Cardiac fibroblast (primary cell): ENCODE results near the gene IPO9.

Experiments
- DNase-seq, 2 donors: peaks; one replicate each; pipeline versions ENCODE4 v3.0.0 to v3.0.0-alpha.2; 2010; ENCODE audit warnings: low read depth in 2 of 2
- H3K4me3 ChIP-seq, 2 donors: replicated peaks in 1 of 2; 1 replicate in 1 of 2; 2 replicates in 1 of 2; pipeline ENCODE4 v1.5.1; 2011; ENCODE audit warnings: low read depth in 2 of 2, low read length in 2 of 2, mild to moderate bottlenecking in 2 of 2, moderate library complexity in 1 of 2
- TF ChIP-seq, protein P1 (sequence below): IDR thresholded peaks from one replicate; pipeline ENCODE4 v1.5.1; 2011; ENCODE audit warnings: low read depth, mild to moderate bottlenecking, low read length, inconsistent platforms

Gene IPO9

GRCh38 chr1:201885531-201886075 is 56.6 kb downstream of the IPO9 start:
- DNase-seq = peak; percentile 49 to 53
- TF ChIP-seq, protein P1, sequence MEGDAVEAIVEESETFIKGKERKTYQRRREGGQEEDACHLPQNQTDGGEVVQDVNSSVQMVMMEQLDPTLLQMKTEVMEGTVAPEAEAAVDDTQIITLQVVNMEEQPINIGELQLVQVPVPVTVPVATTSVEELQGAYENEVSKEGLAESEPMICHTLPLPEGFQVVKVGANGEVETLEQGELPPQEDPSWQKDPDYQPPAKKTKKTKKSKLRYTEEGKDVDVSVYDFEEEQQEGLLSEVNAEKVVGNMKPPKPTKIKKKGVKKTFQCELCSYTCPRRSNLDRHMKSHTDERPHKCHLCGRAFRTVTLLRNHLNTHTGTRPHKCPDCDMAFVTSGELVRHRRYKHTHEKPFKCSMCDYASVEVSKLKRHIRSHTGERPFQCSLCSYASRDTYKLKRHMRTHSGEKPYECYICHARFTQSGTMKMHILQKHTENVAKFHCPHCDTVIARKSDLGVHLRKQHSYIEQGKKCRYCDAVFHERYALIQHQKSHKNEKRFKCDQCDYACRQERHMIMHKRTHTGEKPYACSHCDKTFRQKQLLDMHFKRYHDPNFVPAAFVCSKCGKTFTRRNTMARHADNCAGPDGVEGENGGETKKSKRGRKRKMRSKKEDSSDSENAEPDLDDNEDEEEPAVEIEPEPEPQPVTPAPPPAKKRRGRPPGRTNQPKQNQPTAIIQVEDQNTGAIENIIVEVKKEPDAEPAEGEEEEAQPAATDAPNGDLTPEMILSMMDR = no peak

DNA sequence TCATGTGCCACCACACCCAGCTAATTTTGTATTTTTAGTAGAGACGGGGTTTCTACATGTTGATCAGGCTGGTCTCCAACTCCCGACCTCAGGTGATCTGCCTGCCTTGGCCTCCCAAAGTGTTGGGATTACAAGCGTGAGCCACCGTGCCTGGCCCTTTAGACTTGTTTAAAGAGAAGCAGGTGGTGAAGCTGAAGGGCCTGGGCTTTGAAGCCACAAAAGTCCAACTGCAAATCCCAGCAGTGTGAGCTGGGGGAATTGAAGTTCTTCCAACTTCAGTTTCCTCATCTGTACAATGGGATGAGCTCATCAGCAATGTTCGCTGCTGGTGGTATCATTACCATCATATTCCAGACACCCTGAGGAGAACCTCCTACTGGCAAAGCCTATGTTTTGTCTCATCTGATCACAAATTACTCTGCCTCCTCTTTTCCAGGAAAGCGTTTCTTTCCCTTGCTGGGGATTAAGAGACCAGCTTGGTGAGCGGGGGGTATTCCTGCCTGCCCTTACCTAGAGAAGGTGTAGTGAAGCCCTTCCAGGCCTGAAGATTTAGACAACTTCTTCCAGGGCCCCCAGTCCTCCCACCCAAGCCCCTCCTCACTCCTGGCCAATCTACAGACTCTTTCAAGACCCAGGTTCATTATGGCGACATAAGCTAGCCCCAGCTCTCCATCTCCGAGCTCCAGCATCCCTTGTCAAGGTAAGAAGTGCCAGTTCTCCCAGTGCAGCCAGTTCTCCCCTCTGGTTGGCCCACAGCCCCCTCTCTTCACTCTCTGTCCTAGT is 57.3 kb downstream of the IPO9 start:
- TF ChIP-seq, protein P1 = no peak
- H3K4me3 ChIP-seq = no peak overlapping the region
- DNase-seq = peak in 1 of 2 donors; percentile 38

More at GRCh38 chr1:201885531-201886075, 56.6 kb downstream of the IPO9 start:
- H3K4me3 ChIP-seq = no peak overlapping the region

DNA sequence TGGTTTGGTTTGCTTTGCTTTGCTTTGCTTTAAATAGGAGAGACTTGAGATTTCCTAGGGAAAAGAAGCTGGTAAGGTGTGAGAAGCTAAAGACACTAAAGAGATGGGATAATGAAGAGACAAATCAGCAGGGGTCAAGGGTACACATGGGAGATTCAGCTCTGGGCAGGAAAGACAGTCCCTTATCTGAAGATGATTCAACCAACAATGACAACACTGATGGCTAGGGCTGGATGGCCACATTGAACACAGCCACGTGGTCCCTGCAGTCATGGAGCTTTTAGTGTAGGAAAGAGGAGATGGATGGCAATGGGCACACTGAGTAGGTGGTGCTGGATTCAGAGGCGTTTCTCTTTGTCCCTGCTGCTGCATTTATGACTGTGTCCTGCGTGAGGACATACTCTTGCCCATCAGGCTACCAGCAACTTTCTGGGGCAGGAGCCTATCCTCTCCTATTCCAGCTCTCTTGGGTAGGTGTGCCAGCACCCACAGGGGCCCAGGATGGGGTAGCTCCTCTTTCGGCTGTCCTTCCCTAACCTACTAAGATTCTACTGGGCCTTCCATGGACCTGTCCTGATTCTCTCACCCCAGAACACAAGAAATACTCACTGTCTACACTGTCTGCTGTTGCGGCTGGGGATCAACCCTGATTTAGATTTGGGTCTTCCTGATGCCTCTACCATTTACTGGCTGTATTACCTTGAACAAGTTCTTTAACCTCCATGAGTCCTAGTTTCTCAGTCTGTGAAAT is 58.3 kb downstream of the IPO9 start:
- H3K4me3 ChIP-seq = no peak overlapping the region
- TF ChIP-seq, protein P1 = no peak
- no peak for DNase-seq

- DNase-seq = peak; percentile 42 to 73
- H3K4me3 ChIP-seq = peak within 1 kb of the TSS; percentile 71 to 76
- TF ChIP-seq, protein P1 = no peak
Measured at GRCh38 chr1:201888282-201889089, 59.5 kb downstream of the IPO9 start, which contains the start of gene SHISA4. Gene SHISA4, plus strand, starts transcription at chr1:201888898. Its CDS starts 97 bp downstream, at chr1:201888995.

DNA sequence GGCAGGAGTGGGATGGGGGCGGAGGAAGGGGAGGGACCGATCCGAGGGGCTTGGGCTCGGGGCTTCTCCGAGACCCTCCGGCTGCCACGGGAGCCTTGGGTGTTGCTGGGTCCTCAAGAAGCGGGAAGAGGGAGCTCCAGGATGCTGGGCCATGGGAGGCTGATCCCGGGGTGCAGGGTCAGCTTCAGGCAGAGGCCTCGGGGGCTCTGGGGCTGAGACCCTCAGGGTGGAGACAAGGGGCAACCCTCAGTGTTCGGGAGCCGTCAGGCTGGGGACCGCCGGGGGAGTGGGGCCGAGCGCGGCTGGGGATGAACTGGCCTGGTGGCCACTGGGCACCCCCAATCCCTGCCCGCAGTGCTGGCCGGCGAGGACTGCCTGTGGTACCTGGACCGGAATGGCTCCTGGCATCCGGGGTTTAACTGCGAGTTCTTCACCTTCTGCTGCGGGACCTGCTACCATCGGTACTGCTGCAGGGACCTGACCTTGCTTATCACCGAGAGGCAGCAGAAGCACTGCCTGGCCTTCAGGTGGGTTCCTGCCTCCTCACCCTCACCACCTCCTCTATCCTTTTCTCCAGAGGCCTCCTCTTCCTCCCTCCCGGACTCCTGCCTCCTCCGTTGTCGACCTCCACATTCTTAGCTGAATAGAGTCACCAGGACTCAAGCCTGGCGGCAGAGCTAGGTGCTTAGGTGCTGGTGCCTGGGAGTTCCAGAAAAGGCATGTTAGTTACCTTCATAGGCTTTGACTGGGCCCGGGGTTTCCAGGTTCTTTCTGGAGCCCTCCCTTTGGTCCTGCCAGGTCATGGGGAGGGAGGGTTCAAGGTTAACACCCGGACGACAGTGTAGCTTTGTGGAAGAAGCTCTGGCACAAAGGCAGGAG is 60.4 kb downstream of the IPO9 start:
- DNase-seq = no peak
- H3K4me3 ChIP-seq = peak overlapping the region; percentile 71 to 76
- TF ChIP-seq, protein P1 = no peak
